Right forelimb (tissue), 1 donor: ENCODE results near the gene PPM1L.

Source experiments
- DNase-seq: peaks from one replicate; pipeline ENCODE4 v3.0.0-alpha.2; 2018

Gene PPM1L

GRCh38 chr3:161050935-161051334 is 294.9 kb downstream of the PPM1L start:
- DNase-seq: no peak

GRCh38 chr3:161051856-161052255 is 295.8 kb downstream of the PPM1L start:
- no peak for DNase-seq

- DNase-seq: no peak
These were observed 299.0 kb downstream of the PPM1L start for GRCh38 chr3:161054860-161055604.

- no peak for DNase-seq
These were observed 308.4 kb downstream of the PPM1L start for GRCh38 chr3:161064413-161064812.

- no peak for DNase-seq
These were observed 310.9 kb downstream of the PPM1L start for GRCh38 chr3:161066930-161067329.

GRCh38 chr3:161067335-161067734 is 311.3 kb downstream of the PPM1L start:
- DNase-seq: no peak

- no peak for DNase-seq
These were observed 313.6 kb downstream of the PPM1L start for GRCh38 chr3:161069511-161070251.

GRCh38 chr3:161070252-161070930 is 314.4 kb downstream of the PPM1L start:
- DNase-seq: no peak

GRCh38 chr3:161070980-161071663 is 315.1 kb downstream of the PPM1L start:
- DNase-seq: no peak

- no peak for DNase-seq
These were observed 316.2 kb downstream of the PPM1L start for GRCh38 chr3:161072211-161072621.

GRCh38 chr3:161072751-161073150 is 316.7 kb downstream of the PPM1L start:
- DNase-seq: no peak

GRCh38 chr3:161073181-161073580 is 317.1 kb downstream of the PPM1L start:
- DNase-seq: no peak

GRCh38 chr3:161081633-161082032 is 325.6 kb downstream of the PPM1L start:
- no peak for DNase-seq

- no peak for DNase-seq
These were observed 326.0 kb downstream of the PPM1L start for GRCh38 chr3:161082063-161082462.

- DNase-seq: no peak
These were observed 327.1 kb downstream of the PPM1L start for GRCh38 chr3:161083131-161083530.

GRCh38 chr3:161084277-161084676 is 328.2 kb downstream of the PPM1L start:
- DNase-seq: no peak

- no peak for DNase-seq
These were observed 337.9 kb downstream of the PPM1L start for GRCh38 chr3:161093895-161094294.

- DNase-seq: no peak
These were observed 340.8 kb downstream of the PPM1L start for GRCh38 chr3:161096771-161097367.

GRCh38 chr3:161100994-161101393 is 345.0 kb downstream of the PPM1L start:
- no peak for DNase-seq

GRCh38 chr3:161101609-161102008 is 345.6 kb downstream of the PPM1L start:
- DNase-seq: no peak

GRCh38 chr3:161103776-161104385 is 347.9 kb downstream of the PPM1L start:
- no peak for DNase-seq
